NCI-H446 (cell line): ENCODE data around the gene GRIP1.

Experiments
- DNase-seq, 2 experiments: peaks; one replicate each; lab custom pipeline; 2025; lab: John Stamatoyannopoulos, UW

GRIP1 gene, protein sequence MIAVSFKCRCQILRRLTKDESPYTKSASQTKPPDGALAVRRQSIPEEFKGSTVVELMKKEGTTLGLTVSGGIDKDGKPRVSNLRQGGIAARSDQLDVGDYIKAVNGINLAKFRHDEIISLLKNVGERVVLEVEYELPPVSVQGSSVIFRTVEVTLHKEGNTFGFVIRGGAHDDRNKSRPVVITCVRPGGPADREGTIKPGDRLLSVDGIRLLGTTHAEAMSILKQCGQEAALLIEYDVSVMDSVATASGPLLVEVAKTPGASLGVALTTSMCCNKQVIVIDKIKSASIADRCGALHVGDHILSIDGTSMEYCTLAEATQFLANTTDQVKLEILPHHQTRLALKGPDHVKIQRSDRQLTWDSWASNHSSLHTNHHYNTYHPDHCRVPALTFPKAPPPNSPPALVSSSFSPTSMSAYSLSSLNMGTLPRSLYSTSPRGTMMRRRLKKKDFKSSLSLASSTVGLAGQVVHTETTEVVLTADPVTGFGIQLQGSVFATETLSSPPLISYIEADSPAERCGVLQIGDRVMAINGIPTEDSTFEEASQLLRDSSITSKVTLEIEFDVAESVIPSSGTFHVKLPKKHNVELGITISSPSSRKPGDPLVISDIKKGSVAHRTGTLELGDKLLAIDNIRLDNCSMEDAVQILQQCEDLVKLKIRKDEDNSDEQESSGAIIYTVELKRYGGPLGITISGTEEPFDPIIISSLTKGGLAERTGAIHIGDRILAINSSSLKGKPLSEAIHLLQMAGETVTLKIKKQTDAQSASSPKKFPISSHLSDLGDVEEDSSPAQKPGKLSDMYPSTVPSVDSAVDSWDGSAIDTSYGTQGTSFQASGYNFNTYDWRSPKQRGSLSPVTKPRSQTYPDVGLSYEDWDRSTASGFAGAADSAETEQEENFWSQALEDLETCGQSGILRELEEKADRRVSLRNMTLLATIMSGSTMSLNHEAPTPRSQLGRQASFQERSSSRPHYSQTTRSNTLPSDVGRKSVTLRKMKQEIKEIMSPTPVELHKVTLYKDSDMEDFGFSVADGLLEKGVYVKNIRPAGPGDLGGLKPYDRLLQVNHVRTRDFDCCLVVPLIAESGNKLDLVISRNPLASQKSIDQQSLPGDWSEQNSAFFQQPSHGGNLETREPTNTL

DNA sequence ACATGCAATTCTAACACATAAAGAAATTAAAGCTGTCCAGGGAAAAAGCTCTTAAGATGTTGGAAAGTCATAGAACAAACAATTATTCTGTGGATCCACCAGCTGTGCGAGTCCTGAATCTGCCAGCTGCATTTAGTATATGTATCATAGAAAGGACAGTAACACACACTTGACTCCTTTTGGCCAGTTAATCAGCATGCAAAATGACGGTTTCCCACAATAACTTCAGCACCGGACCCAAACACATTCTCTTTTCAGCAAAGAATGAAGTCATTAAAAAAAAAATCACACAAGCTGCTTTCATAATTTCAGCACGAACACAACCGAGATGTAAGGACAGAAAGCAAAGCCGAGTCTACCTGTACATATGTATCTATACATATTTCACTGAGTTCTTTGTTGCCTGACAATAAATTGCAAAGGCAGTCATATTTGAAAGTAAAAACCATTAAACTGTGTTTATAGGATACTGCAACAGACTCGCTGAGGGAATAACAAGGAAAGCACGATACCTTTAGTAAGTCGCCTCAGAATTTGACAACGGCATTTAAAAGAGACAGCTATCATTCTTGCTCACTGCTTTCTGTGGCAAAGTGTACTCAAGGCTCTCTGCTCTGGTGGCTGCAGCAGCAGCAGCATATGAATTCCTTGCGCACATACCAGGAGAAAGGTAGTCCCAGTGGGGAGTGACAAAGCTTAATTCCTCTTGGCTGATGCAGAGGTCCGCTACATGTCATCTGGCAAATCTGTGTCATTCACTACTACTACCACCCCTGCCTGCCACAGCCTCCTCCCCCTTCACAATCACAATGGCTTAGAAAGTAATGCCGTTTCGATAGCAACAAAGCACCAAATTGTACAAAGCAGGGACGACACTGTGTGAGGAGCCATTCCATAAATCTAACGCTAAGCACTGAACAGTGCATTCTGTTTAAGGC is at the start of gene GRIP1:
GRIP1 (minus strand) TSS at position 739 of the 938 bp plus-strand sequence; CDS start at position 567, 172 bp downstream.
- no peak for DNase-seq

DNA sequence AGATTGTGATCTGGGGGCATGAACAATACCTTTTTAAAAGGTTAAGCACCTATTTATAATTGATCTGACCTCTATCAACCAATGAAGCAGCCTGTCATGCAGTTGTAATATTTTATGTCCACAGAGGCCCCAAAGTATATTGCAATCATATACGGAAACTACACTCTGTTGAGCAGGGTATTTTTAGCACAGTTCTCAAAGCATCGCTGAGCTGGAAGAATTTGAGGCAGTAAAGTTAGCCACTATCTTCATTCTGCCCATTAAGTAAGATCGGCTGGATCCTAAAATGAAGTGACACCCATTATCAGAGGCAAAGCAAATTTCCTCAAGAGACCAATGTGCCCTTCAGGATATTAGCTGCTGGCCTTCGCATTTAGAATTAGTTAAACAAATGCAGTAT is 47.7 kb upstream of the GRIP1 start:
- no peak for DNase-seq

GRCh38 chr12:66725031-66725430 is 46.2 kb upstream of the GRIP1 start:
- DNase-seq = no peak

GRCh38 chr12:66724616-66725015 is 45.7 kb upstream of the GRIP1 start:
- DNase-seq = no peak

GRCh38 chr12:66724026-66724425 is 45.1 kb upstream of the GRIP1 start:
- DNase-seq = no peak

DNA sequence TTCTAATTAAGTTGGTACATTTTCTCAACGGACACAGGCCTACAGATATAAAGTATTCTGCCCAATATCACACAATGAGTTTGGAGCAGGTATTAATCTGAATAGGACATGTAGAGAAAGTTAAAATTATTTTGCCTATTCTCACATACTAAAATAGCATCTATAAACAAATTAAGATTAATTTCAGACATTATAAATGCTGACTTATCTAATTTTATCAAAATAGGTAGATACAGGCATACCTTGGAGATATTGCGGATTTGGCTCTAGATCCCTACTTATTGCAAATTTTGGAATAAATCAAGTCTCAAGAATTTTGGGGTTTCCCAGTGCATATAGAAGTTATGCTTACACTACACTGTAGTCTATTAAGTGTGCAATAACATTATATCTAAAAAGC is 41.0 kb upstream of the GRIP1 start:
- DNase-seq = no peak

- no peak for DNase-seq
These were observed 38.3 kb upstream of the GRIP1 start for GRCh38 chr12:66717036-66717673.

DNA sequence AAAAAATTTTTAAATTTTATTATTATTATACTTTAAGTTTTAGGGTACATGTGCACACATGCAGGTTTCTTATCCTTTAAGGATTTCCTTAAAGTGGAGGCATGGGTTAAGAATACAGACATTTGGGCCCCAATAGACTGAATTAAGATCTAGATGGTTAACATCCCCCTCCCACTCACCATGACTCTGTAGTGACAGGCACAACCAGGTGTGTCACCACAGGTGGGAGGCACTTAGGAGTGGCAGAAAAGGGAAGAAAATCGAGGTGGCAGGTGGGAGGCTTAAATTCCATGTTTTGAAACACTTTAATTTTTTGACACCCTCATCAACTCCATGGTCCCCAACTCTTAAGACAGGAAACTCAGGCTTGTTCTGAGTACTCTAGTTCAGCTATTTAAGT is 37.6 kb upstream of the GRIP1 start:
- DNase-seq = no peak

DNA sequence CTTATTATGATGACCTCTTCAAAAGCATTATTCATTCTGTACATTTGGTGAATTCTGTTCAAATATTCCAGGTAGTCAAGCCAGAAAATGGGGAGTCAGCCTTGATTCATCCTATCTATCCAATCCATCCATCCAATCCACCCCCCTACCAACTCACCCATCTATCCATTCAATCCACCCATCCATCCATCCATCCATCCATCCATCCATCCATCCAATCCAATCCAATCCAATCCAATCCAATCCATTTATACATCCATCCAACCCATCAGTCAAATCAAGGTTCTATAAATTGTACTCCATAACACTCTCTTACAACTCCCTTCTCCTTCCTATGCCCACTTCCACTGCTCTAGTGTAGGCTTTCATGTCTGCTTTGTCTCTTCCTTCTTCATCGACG is 35.8 kb upstream of the GRIP1 start:
- DNase-seq = no peak

DNA sequence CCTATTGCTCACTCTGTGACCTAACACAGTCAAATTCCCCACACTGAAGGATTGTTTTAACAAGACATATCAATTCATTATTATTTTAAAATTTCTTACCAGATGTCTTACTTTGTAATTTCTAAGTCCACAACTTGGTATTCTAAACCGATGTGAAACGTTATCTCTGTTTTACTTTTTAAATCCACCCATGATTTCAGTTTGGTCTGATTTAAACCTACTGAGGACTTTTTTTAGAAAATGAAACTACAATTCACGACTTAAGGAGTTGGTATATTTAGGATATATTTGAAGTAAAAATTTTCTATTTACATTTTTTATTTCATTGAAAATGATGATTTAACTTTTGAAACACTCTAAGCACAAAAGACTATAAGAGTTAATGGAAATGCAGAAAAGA is 35.1 kb upstream of the GRIP1 start:
- DNase-seq = no peak

- DNase-seq = no peak
These were observed 31.0 kb upstream of the GRIP1 start for GRCh38 chr12:66709893-66710292.

DNA sequence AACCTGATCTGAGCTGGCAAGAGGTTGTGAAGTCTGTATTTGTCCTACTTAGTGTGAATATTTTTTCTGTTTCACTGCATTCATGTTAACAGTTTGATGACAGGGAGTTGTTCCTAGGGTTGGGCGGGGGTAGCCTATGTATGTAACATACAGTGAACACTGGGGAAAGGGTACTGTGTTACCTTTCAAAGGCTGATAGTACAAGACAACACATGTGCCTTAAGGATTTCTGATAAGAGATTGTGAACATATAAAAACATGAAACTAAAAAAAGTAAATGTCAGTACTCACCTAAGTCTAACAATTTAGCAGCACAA is 30.5 kb upstream of the GRIP1 start:
- DNase-seq = no peak

DNA sequence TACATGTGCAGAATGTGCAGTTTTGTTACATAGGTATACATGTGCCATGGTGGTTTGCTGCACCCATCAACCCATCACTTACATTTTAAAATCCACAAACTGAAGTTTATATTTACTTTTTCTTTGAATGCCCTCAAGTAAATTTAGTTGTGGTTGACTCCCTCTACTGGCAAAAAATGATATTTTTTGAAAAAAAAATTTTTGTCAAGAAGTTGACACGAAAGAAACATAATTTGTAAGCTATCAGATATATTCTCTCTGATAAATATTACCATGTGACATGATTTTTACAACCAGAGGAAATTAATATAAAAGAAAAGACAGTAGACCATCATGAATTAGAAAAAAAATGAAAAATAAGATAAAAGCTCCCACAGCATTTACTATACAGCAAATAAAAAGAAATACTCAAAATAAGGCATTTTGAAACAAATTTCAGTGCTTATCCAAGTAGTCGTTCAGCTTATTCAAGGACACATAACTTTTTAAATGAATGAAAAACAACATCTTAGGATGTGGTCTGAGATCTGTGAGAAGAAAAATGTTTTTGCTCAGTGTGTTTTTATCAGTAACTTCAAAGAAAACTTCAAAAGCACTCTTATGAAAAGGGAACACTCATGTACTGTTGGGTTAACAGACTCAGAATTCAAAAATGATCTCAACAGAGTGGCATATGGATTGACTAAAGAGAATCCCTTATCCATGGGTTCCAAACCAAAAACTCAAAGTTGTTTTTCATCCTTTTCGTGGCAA is 30.0 kb upstream of the GRIP1 start:
- peak in 1 of 2 experiments; percentile 63 for DNase-seq

- no peak for DNase-seq
These were observed 28.3 kb upstream of the GRIP1 start for GRCh38 chr12:66707002-66707697.

- no peak for DNase-seq
These were observed 21.0 kb upstream of the GRIP1 start for GRCh38 chr12:66699738-66700482.

- no peak for DNase-seq
These were observed 19.7 kb upstream of the GRIP1 start for GRCh38 chr12:66698558-66698957.

DNA sequence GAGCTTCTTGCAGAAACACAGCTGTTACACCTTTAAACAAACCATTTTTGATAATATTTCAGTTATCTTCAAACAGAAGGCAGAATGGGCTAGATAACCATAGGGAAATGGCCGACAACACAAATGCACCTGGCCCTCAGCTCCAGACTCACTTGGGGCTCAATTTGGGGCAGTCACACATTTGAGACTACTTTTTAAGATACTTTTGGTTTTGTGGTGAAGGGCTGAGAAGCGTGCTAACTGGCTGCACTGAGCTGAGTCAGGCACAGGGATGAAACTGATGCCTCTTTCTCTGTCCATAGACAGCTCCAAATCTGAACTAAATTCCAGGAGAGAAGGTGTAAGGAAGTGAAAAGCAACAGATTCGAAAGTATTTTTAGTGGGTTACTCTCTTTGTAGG is 18.5 kb upstream of the GRIP1 start:
- no peak for DNase-seq

GRCh38 chr12:66694666-66695613 is 16.1 kb upstream of the GRIP1 start:
- no peak for DNase-seq
